Measurements from ENCODE around the gene SLC6A9.

Gene SLC6A9

DNA sequence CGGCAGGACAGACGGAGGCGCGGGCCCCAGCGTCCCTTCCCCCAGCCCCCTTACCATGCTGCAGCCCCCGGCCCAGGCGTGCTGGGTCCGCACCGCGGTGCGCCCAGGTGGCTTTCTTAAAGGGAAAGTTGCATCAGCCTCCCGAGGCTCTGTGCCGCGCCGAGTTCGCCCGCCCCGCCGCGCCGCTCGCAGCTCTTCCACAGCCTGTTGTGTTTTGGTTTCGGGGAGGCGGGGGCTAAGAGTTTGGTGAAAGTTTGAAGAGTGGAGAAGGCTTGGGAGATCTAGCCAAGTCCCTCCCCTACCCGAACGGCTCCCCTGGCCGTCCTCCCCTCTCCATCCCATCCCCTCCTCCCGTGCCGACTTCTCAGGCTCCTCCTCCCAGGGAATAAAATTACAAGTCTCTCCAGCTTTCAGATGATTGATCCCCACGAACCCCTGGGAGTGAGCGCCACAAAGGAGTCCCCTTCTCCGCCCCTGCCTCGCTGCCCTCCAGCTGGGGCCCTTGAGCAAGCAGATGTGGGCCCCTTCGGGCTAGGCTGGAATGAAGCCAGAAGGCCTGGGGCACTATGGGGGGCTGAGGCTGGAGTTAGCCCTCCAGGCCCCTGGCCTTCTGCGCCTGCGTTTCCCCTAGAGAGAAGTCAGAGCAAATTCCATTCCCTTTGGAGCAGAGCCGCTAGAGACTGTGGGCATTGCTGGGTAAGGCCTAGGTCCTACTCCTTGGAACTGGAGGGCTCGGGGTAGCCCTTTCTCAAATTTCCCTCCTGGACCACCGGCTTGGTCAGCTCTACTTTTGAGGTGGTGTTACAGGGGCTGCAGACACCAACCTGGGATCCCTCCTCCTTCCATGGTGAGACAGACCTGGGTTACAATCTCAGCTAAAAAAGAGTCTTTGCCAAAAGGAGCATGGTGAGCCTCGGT lies at the start of gene SLC6A9:
TSS of gene SLC6A9 (minus strand) at position 211 of the 918 bp plus-strand sequence. CDS start 7,185 bp downstream, outside the sequence.
- intact Hi-C loops (cut with DNase I): loop anchor here (1.0 to 10.0 kb wide), 3 partner anchors 26 to 267 kb away; partner anchors contain the start of gene ARTN
- DNase-seq: peak in 26 of 42 donors; percentile 34 to 74 (median 48)

DNA sequence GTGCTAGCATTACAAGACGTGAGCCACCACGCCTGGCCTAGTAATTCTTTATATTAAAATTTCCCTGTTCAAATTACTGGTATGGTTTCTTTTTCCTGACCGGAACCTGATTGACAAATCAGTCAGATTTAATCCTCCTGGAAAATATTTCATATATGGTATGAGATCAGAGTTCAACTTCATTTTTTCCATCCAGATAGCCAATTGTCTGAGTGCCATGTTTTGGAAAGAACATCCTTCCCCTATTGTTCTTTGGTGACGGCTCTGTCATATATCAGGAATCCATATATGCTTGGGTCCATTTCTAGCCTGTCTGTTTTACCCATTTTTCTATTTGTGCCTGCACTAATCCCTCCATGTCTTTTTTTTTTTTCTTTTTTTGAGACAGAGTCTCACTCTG lies 48.3 kb upstream of the SLC6A9 start:
- DNase-seq: no peak
- intact Hi-C loops (cut with DNase I): no loop called here

DNA sequence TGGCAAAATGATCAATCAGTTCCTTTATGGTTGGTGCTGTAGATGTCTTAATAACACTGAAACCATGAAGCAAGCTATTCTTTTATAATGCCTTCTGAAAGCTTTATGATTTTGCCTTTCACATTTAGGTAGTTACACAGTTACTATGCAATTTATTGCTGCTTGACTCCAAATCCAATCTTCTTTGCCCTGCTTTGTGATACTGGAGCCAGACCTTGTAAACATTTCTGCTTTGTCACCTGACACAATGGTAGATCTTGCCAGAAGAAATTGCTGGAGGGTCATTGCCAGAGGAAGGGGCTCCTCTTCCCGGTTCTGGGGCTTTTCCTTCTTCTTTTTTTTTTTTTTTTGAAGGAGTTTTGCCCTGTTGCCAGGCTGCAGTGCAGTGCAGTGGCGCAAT lies 46.8 kb upstream of the SLC6A9 start:
- intact Hi-C loops (cut with DNase I): no loop called here

DNA sequence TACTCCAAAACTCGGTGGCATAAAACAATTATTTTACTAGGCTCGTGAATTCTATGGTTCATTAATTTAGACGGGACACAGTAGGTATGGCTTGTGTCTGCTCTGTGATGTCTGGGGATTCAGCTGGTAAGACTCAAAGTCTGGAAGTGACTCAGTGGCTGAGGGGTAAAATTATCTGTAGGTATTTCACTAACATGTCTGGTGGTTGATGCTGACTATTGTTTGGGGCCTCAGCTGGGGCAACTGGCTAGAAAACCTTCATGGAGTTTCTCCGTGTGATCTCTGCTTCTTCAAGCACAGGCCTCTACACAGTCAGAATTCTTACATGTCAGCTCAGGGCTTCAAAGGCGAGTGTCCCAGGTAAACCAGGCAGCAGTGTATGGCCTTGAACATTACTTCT lies 46.2 kb upstream of the SLC6A9 start:
- no peak for DNase-seq
- intact Hi-C loops (cut with DNase I): no loop called here

More for the DNA sequence above, 46.8 kb upstream of the SLC6A9 start:
- DNase-seq: no peak

DNA sequence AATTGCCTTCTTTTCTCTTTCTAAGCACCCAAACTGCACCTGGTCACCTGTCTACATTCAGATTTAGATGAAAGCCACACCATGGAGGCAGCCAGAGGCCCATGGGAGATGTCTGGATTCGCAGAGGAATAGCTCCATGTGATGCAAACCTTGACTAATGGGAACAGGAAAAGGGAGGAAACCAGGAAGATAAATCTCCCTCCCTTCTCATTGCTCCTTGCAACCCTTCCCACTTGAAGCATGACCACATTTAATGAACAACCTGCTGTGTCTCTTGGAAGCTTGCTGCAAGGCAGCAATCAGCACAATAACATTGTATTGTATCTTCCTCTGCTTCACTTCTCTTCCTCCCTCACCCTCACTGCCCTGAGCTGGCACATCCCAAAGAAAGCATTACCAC lies 44.8 kb upstream of the SLC6A9 start:
- intact Hi-C loops (cut with DNase I): no loop called here
- DNase-seq: no peak

DNA sequence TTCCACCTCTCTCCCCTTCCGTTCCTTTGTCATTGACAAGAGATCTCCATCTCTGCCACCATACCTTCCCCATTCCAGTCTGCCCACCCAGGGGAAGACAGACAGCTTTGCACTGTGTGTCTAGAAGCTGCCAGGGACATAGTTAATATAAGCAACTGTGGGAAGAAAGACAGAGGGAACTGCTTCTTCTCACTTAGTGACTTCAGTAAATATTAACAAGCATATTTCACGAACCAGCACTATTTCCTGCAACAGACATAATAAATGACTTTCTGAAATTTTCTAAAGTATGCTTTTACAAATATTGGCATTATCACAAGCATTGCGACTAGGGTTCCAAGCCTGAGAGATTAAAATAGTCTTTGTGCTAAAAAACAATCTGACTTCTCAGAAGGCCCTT lies 43.2 kb upstream of the SLC6A9 start:
- intact Hi-C loops (cut with DNase I): no loop called here
- no peak for DNase-seq

DNA sequence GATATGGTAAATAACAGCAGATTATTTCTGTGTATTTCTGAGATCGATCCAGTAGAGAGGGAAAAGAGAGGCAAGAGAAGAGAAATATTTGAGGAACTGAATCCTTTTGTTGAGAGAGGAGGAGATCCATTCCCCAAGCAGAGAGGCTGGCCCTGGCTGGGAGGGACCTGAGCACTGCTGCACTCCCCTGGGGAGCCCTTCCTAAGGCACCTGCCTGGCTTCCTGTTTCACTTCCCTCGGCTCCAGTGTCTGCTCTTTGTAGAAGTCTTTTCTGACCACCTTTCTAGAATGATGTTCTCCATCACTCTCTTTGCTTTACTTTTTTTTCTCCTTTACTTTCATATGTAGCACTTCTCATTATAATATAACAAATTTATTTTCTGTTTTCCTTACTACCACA lies 42.3 kb upstream of the SLC6A9 start:
- intact Hi-C loops (cut with DNase I): no loop called here
- no peak for DNase-seq

DNA sequence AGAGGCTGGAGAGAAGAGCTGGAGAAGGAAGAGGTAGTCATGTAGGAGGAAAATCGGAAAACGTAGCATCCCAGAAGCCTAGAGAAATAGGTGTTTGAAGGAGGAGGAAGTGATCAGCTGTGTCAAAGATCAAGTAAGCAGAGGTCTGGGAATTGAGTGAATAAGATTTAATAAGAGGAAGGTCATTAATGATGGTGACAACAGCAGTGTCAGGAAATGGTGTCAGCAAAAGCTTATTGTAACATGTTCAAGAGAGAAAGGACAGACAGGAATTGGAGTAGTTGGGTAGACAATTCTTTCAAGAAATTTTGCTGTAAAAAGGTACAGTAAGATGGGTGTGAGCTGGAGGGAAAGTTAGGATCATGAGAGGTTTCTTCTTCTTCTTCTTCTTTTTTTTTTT lies 41.6 kb upstream of the SLC6A9 start:
- intact Hi-C loops (cut with DNase I): no loop called here
- DNase-seq: no peak

DNA sequence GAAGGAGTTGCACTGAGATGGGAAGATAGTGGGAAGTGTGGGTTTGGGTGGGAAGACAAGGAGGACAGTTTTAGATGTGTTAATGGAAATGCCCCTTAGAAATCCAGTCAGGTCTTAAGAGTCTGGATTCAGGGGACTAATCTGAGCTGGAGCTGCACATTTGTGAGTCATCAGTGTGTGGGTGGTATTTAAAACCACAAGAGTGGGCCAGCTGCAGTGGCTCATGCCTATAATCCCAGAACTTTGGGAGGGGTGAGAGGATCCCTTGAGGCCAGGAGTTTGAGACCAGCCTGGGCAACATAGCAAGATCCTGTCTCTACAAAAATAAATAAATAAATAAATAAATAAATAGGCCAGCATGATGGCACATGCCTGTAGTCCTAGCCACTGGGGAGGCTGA lies 40.9 kb upstream of the SLC6A9 start:
- DNase-seq: peak in 7 of 42 donors; percentile 11 to 54 (median 27)

DNA sequence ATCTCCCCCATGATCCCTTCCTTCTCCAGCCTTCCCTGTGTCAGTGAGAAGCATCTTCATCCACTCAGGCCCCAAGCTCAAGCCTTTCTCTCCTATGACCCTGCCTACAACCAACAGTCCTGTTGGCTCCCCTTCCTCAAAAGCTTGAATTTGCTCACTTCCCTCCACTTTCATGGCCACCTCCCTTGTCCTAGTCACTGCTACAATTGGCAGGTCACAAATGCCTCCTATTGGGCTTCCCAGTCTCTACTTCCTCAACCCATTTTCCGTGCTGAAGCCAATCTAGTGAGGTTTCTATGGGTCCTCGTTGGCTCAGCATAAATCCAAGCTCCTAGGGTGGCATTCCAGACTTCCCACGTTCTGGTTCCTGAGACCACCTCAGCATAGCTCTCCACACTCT lies 40.2 kb upstream of the SLC6A9 start:
- intact Hi-C loops (cut with DNase I): no loop called here

More for the DNA sequence above, 40.9 kb upstream of the SLC6A9 start:
- intact Hi-C loops (cut with DNase I): no loop called here

DNA sequence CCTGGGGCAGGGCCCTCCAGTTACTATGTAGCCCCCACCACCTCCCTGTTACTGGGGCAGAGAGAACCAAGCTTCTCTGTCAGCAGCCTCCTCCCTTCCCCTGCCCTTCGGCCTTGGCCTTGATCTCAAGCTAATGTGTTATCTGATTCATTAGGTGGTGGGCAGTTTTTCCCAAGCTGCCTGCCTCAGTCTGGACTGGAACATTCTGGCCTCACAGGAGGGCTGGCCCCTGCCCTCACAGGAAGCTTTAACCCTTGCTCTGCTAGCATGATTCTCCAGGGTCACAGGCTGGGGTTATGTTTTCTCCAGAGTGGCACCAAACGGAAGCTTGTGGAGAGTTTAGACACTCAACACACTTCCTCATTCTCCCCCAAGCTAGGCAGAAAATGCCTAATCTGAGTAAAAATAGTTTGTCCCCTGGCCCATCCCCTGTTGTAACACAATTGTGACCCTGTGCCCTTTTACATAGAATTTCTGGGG lies 37.2 kb upstream of the SLC6A9 start:
- intact Hi-C loops (cut with DNase I): no loop called here
- DNase-seq: peak in 10 of 42 donors; percentile 5 to 33 (median 16)

More for the DNA sequence above, 40.2 kb upstream of the SLC6A9 start:
- no peak for DNase-seq

DNA sequence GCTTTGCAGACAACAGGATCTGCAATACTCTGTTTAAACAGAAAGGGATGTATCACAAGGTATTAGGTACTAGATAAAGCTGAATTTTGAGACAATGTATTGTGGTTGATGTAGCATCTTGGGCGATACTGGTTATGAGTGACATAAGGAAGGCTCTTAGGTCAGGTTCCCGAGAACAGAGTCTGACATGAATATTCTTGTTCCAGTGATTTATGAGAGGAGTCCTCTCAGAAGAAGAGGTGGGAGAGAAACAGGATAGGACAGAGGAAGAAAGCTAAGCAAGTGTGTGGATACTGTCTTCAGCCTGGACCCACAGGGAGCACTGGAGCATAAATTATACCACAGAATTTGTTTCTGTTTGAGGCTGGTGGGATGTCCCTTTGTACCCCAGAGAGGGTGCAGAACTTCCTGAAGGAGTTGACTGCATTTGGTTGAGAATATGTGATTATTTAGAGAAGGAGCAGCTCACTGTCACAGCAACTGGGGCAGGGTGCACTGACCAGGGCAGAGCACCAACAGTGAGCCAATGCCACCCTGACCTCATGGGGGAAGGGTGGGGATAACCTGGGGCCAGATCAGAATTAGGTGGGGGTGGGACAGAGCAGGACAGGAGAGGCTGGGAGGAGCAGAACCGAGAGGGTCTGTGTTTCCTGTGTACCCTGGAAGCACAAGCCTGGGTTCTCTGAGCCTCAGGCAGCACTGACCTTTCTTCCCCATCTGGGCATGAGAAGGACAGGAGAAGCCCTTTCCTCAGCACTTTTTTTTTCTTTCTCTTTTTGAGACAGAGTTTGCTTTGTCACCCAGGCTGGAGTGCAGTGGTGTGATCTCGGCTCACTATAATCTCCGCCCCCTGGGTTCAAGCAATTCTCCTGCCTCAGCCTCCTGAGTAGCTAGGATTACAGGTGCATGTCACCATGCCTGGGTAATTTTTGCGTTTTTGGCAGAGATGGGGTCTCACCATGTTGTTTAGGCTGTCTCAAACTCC lies 36.3 kb upstream of the SLC6A9 start:
- no peak for DNase-seq
- intact Hi-C loops (cut with DNase I): no loop called here

DNA sequence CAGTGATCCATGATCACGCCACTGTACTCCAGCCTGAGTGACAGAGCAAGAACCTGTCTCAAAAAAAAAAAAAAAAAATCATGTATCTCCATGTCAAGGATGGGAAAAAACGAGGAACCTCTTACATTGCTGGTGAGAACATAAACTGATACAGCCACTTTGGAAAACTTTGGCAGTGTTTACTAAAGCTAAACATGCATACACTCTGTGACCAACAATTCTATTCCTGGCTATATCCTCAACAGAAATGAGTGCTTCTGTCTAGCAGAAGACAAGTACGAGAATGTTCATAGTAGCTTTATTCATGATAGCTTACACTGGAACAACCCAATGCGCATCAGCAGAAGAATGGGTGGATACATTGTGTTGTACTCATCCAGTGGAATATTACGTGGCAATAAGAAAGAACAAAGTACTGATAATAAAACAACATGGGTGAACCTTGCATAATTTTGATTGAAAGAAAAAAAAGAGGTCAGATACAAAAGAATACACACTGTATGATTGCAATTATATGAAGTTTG lies 31.5 kb upstream of the SLC6A9 start:
- intact Hi-C loops (cut with DNase I): no loop called here
- no peak for DNase-seq

DNA sequence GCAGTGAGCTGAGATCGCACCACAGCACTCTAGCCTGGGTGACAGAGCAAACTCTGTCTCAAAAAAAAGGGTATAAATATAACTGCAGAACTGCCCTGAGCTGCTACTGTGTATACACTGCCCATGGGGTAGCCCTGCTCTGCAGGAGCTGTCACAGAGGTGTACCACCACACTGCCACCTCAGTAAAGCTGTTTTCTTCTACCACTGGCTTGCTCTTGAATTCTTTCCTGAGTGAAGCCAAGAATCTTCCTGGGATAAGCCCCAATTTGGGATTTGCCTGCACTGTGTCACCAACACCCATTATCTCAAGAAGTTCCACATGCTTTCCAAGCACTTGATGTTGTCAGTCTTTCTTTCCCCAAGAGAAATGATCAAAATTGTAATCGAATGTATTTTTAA lies 30.6 kb upstream of the SLC6A9 start:
- intact Hi-C loops (cut with DNase I): no loop called here
- DNase-seq: no peak

DNA sequence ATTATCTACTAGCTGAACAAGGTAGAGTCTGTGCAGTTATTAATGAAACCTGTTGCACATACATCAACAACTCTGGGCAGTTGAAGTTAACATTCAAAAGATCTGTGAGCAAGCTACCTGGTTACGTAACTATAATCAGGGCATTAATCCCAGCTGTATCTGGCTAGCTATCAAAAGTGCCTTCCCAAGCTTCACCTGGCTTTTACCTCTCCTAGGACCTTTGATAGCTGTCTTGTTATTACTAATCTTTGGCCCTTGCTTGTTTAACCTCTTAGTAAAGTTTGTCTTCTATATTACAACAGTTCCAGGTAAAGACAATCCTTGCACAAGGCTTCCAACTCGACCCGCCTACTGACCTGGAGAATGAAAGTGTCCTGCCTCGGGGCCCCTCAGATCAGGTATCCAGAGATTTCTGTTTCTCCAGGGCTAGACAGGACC lies 29.6 kb upstream of the SLC6A9 start:
- no peak for DNase-seq
- intact Hi-C loops (cut with DNase I): no loop called here

DNA sequence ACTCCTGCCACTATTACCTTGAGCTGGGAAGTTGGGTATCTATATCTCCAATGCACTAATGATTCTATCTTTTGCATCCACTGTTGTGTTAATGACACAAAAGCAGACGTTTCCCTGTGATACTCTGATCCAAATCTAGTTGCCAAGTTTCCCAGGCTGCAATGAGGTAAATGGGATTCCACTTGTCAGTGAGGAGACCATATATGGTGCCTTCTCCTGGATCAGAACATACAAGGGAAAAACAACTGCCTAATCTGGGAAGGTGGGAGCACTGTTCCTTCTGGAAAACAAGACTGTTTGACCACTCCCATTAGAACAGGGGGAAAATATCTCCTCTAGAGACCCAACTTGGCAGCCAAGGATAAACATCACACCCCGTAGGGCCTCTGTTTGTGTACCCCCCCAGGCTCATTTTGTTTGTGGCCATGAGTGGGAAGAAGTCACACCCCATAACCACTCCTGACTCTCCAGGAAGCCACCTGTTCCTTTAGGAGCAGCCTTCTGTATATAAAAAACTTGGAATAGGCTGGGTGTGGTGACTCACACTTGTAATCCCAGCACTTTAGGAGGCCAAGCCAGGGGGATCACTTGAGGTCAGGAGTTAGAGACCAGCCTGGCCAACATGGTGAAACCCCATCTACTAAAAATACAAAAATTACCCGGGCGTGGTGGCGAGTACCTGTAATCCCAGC lies 28.5 kb upstream of the SLC6A9 start:
- DNase-seq: no peak
- intact Hi-C loops (cut with DNase I): no loop called here

DNA sequence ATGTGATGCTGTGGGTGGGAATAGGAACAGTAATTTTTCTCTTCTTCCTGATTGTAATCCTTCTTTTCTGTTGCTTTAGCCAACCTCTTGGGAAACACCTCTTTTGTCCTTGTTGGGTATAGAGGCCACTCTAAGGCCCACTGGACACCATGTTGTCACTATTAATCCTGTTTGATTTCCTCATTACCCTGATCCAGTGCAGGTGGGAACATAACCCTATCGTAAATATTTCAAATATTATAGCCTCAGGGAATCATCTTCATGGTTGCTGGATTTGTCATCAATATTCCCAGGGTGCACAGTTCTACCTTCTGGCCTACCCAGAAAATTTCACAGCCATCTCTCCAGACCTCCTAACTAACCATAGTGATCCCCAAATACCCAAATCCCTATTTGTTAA lies 27.9 kb upstream of the SLC6A9 start:
- intact Hi-C loops (cut with DNase I): no loop called here
- no peak for DNase-seq

DNA sequence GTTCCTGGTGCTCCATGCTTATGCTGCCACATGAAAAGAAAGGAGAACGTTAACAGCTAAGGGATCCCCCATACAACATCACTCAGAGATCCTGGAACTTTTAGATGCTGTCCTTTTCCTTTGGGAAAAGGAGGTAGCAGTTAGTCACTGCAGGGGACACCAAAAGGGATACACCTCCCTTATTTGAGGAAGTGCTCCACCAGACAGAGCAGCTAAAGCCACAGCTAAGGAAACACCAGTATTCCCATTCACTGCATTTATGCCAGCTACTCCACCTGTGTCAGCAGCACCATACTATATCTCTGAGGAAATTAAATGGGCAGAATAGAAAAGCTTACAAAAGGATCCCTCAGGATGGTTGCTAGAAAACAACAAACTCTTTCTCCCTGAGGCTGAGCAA lies 26.0 kb upstream of the SLC6A9 start:
- intact Hi-C loops (cut with DNase I): no loop called here
- DNase-seq: no peak

DNA sequence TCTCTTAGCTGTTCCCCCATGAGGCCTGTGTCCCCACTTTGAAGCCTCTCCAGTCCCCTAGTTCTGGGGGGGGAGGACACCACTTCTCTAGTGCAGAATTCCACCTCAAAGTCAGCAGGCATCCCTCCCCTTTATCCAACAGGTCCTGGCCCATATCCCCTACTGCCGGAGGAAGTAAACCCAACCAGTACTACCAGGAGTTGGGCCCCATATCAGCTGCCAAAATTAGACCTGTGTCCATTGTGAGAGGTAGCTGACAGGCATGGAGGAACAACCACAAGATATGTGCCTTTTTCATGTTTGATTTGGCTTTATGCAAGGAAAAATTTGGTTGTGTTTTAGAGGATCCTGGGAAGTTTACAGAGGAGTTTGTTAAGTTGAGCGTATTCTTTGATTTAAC lies 22.1 kb upstream of the SLC6A9 start:
- no peak for DNase-seq
- intact Hi-C loops (cut with DNase I): no loop called here

All from head of caudate nucleus (tissue), 42 donors.